Ovary (tissue), 9 donors: ENCODE results near the gene FHL3. TPM values are rescaled to one million over a fixed set of nuclear protein-coding genes. Genes with fewer than 3 reads are reported as not detected.

Experiments
- DNase-seq, 5 donors: peaks; one replicate each; pipeline ENCODE4 v3.0.0-alpha.2; 2019 to 2020
- H3K27ac ChIP-seq, 2 donors: fragments of 200-600 bp; one replicate each; pipeline versions ENCODE4 v1.5.1 to v1.8.0; 2019 to 2022
- H3K27me3 ChIP-seq: fragments of 200-600 bp; one replicate; pipeline ENCODE4 v1.8.0; 2022
- H3K36me3 ChIP-seq: fragments of 200-600 bp; sonication (generic); one replicate; pipeline ENCODE4 v1.5.1; 2019
- H3K4me1 ChIP-seq: one replicate; pipeline ENCODE4 v1.8.1; 2013; ENCODE audit warnings: mild to moderate bottlenecking, moderate library complexity; ENCODE audit not compliant: insufficient read depth
- H3K4me3 ChIP-seq: fragments of 200-600 bp; sonication (generic); one replicate; pipeline ENCODE4 v1.5.1; 2017
- H3K9me3 ChIP-seq, 2 donors: fragments of 200-600 bp in 1 of 2; sonication (generic) in 1 of 2; one replicate each; pipeline versions ENCODE4 v1.5.1 to v1.8.1; 2013 to 2019; ENCODE audit warnings: mild to moderate bottlenecking in 1 of 2, moderate library complexity in 1 of 2
- CTCF ChIP-seq, 3 donors: fragments of 450-650 bp in 2 of 3; fragments of 200-600 bp in 1 of 3; IDR thresholded peaks; one replicate each; pipeline versions ENCODE4 v1.5.1 to v1.8.0; 2016 to 2022; ENCODE audit warnings: antibody characterized with exemption in 3 of 3, mild to moderate bottlenecking in 1 of 3
- EP300 ChIP-seq: sonication (generic); formaldehyde crosslinking; IDR thresholded peaks from one replicate; pipeline ENCODE4 v1.6.1; 2017; ENCODE audit warnings: antibody characterized with exemption
- POLR2A ChIP-seq: fragments of 450-650 bp; IDR thresholded peaks from one replicate; pipeline ENCODE4 v1.6.1; 2017; ENCODE audit warnings: antibody characterized with exemption, mild to moderate bottlenecking, moderate library complexity
- WGBS, 3 donors: extraction: QIAGEN DNeasy Blood & Tissue Kit in 1 of 3; methylation state at CpG; one replicate each; pipeline versions ENCODE4 v1.1.5 to v1.1.7; 2013 to 2017; 5-methylcytosine and 5-hydroxymethylcytosine counted together
- intact Hi-C, 4 donors: fragments of 100-400 bp; cut with DNase I; formaldehyde crosslinking; loops; one replicate each; pipeline versions ENCODE4 v1.11.0 to v1.15.1; 2022 to 2023
- polyA plus RNA-seq, 2 donors: library from polyadenylated mRNA; stranded (reverse); fragments of 200-250 nt in 1 of 2; fragments of 350-450 nt in 1 of 2; fragmentation: Illumina TruSeq in 1 of 2; extraction: RNeasy Lipid Tissue Mini Kit (QIAGEN cat#74804) in 1 of 2; gene quantifications; one replicate each; pipeline ENCODE4 v1.2.3, GENCODE V29; 2013 to 2014
- total RNA-seq, 7 donors: library from RNA; depleted of rRNA in 2 of 7; stranded (reverse); fragments of >200 nt in 2 of 7; fragmentation: NEBNext Ultra II Directional in 3 of 7; extraction: Animal tissue kit (Norgen Biotek cat#: 25700) in 3 of 7; gene quantifications; one replicate each; pipeline versions ENCODE4 v1.1.0 to v1.2.4, GENCODE V29; 2016 to 2023
- donor health status: DM: no; HTN: no; CAD: no; lungs with moderate emphysema.
- donor health status: DM: no; HTN: no; CAD: no.
- donor health status: Bipolar disorder and iron deficiency.
- donor health status: DM: yes; HTN: yes; CAD: no.
- donor health status: DM: no; HTN: no; CAD: no.
- donor health status: DM: yes; HTN: yes; CAD: no.

Gene FHL3
- total and polyA plus RNA-seq, 9 donors, result 13.9 to 63.3 (median 28.8) TPM

GRCh38 chr1:38028105-38028591 lies 22.8 kb upstream of the FHL3 start:
- TF ChIP-seq EP300 (no peak), CTCF (IDR thresholded peaks at IDR 0.05) (no peak), POLR2A (no peak)
- Histone ChIP-seq H3K27ac (no peak overlapping the region), H3K36me3 (no peaks in the 10 kb centered on the region), H3K4me3 (no peak overlapping the region), H3K4me1 (peaks cover 17% of the 10 kb centered on the region), H3K27me3 (no peaks in the 10 kb centered on the region), H3K9me3 (no peaks in the 10 kb centered on the region)
- intact Hi-C loops, result loop anchor here in 1 of 4 donors (5.0 kb wide), 1 partner anchor 41 kb away; no protein-coding TSS in a partner anchor
- no peak for DNase-seq
- 56 to 72% (median 72%) methylated on average over 3 of the region's 3 CpGs for WGBS, 3 donors

- intact Hi-C loops, result loop anchor here in 1 of 4 donors (5.0 kb wide), 1 partner anchor 40 kb away; no protein-coding TSS in a partner anchor
- no peaks in the 10 kb centered on the region for H3K27me3 ChIP-seq
- no peaks in the 10 kb centered on the region for H3K36me3 ChIP-seq
- 80 to 85% (median 80%) methylated on average over 18 to 19 of the region's 19 CpGs for WGBS, 3 donors
- no peak overlapping the region for H3K4me3 ChIP-seq
- H3K4me1 ChIP-seq, result peaks cover 17% of the 10 kb centered on the region
- H3K9me3 ChIP-seq, result no peaks in the 10 kb centered on the region
- TF ChIP-seq CTCF (IDR thresholded peaks at IDR 0.05) (no peak), EP300 (no peak), POLR2A (no peak)
- peak in 1 of 5 donors; percentile 38 for DNase-seq
- no peak overlapping the region for H3K27ac ChIP-seq
These were observed 22.1 kb upstream of the FHL3 start for GRCh38 chr1:38027201-38028104.

- TF ChIP-seq EP300 (no peak), CTCF (IDR thresholded peaks at IDR 0.05) (peak in 1 of 3 donors; percentile 12), POLR2A (no peak)
- intact Hi-C loops, result loop anchor here in 1 of 4 donors (5.0 kb wide), 1 partner anchor 39 kb away; no protein-coding TSS in a partner anchor
- 76 to 84% (median 82%) methylated on average over 8 of the region's 8 CpGs for WGBS, 3 donors
- Histone ChIP-seq H3K36me3 (no peaks in the 10 kb centered on the region), H3K4me3 (no peak overlapping the region), H3K27me3 (no peaks in the 10 kb centered on the region), H3K9me3 (no peaks in the 10 kb centered on the region), H3K27ac (no peak overlapping the region), H3K4me1 (peaks cover 17% of the 10 kb centered on the region)
- DNase-seq, result peak in 2 of 5 donors; percentile 38 to 61
These were observed 21.4 kb upstream of the FHL3 start for GRCh38 chr1:38026592-38027200.

- H3K36me3 ChIP-seq, result no peaks in the 10 kb centered on the region
- intact Hi-C loops, result loop anchor here in 1 of 4 donors (5.0 kb wide), 1 partner anchor 38 kb away; no protein-coding TSS in a partner anchor
These were observed 20.4 kb upstream of the FHL3 start for GRCh38 chr1:38025664-38026063.

More at GRCh38 chr1:38025664-38026063, 20.4 kb upstream of the FHL3 start:
- DNase-seq, result no peak
- H3K4me3 ChIP-seq, result no peak overlapping the region
- peaks cover 14% of the 10 kb centered on the region for H3K4me1 ChIP-seq
- no peak overlapping the region for H3K27ac ChIP-seq
- 75 to 82% (median 80%) methylated on average over 6 of the region's 6 CpGs for WGBS, 3 donors
- H3K9me3 ChIP-seq, result no peaks in the 10 kb centered on the region
- H3K27me3 ChIP-seq, result no peaks in the 10 kb centered on the region
- TF ChIP-seq EP300 (no peak), POLR2A (no peak), CTCF (IDR thresholded peaks at IDR 0.05) (no peak)
